Mesendoderm (in vitro differentiated cells): ENCODE measurements around the gene SNRNP70. TPM values are rescaled to one million over a fixed set of nuclear protein-coding genes. Genes with fewer than 3 reads are reported as not detected.

Experiments used
- DNase-seq: peaks from one replicate; pipeline ENCODE4 v3.0.0; 2013
- H2AK5ac ChIP-seq: 2 replicates; pipeline ENCODE4 v1.6.1; 2013; ENCODE audit warnings: low read length, inconsistent platforms
- H2BK120ac ChIP-seq: 2 replicates; pipeline ENCODE4 v1.6.1; 2013; ENCODE audit warnings: low read depth, mild to moderate bottlenecking, low read length, moderate library complexity, mixed read lengths
- H2BK15ac ChIP-seq: replicated peaks from 2 replicates; pipeline ENCODE4 v1.6.1; 2013; ENCODE audit warnings: low read depth, mild to moderate bottlenecking, moderate library complexity
- H2BK5ac ChIP-seq: 2 replicates; pipeline ENCODE4 v1.6.1; 2013; ENCODE audit warnings: low read length, inconsistent platforms
- H3K18ac ChIP-seq: 2 replicates; pipeline ENCODE4 v1.6.1; 2013; ENCODE audit warnings: mild to moderate bottlenecking, low read length, mixed read lengths
- H3K23ac ChIP-seq: one replicate; pipeline ENCODE4 v1.6.1; 2013; ENCODE audit warnings: low read length
- H3K27ac ChIP-seq: 2 replicates; pipeline ENCODE4 v1.5.1; 2013; ENCODE audit warnings: low read depth, mild to moderate bottlenecking, inconsistent platforms, low read length, moderate library complexity
- H3K27me3 ChIP-seq: 2 replicates; pipeline ENCODE4 v1.6.1; 2013; ENCODE audit warnings: low read length, control low read depth, mild to moderate bottlenecking, inconsistent platforms; ENCODE audit not compliant: insufficient read depth, poor library complexity
- H3K36me3 ChIP-seq: 2 replicates; pipeline ENCODE4 v1.6.1; 2013; ENCODE audit warnings: low read length, inconsistent platforms; ENCODE audit not compliant: control insufficient read depth, insufficient read depth
- H3K4ac ChIP-seq: one replicate; pipeline ENCODE4 v1.6.1; 2013; ENCODE audit warnings: low read depth, mild to moderate bottlenecking, low read length, moderate library complexity
- H3K4me1 ChIP-seq: 2 replicates; pipeline ENCODE4 v1.6.1; 2013; ENCODE audit warnings: low read depth, low read length, inconsistent platforms; ENCODE audit not compliant: control insufficient read depth
- H3K4me2 ChIP-seq: 2 replicates; pipeline ENCODE4 v1.6.1; 2013; ENCODE audit warnings: low read length
- H3K4me3 ChIP-seq: 2 replicates; pipeline ENCODE4 v1.5.1; 2013; ENCODE audit warnings: mild to moderate bottlenecking, low read length
- H3K56ac ChIP-seq: one replicate; pipeline ENCODE4 v1.6.1; 2013; ENCODE audit warnings: low read length
- H3K79me1 ChIP-seq: 2 replicates; pipeline ENCODE4 v1.6.1; 2013; ENCODE audit warnings: low read length, inconsistent platforms
- H3K79me2 ChIP-seq: 2 replicates; pipeline ENCODE4 v1.6.1; 2013; ENCODE audit warnings: mild to moderate bottlenecking, low read length; ENCODE audit not compliant: control insufficient read depth, insufficient read depth
- H3K9ac ChIP-seq: 2 replicates; pipeline ENCODE4 v1.6.1; 2013; ENCODE audit warnings: low read length, inconsistent platforms
- H4K5ac ChIP-seq: one replicate; pipeline ENCODE4 v1.6.1; 2013; ENCODE audit warnings: low read length
- H4K8ac ChIP-seq: one replicate; pipeline ENCODE4 v1.6.1; 2013; ENCODE audit warnings: low read depth, mild to moderate bottlenecking, control low read depth, low read length, moderate library complexity
- WGBS: extraction: QIAGEN DNeasy Blood & Tissue Kit; methylation state at CpG from one replicate; pipeline ENCODE4 v1.1.7; 2013; ENCODE audit warnings: low lambda C conversion rate, missing lambda C conversion rate; ENCODE audit not compliant: insufficient coverage; ENCODE audit errors: extremely low coverage; 5-methylcytosine and 5-hydroxymethylcytosine counted together
- small RNA-seq: library from polyadenylated mRNA; stranded (forward); fragments of <200 nt; extraction: miRNeasy Mini kit (QIAGEN cat#:217004); gene quantifications from one replicate; pipeline ENCODE3, GENCODE V24; 2013; ENCODE audit not compliant: insufficient read depth

Gene SNRNP70

GRCh38 chr19:49155005-49155819 is 70.0 kb downstream of the SNRNP70 start, which contains the start of gene HRC:
TSS of gene HRC (minus strand) at chr19:49155396. CDS start at chr19:49155237, 159 bp downstream.
- no peaks in the 10 kb centered on the region for H3K79me1 ChIP-seq
- H3K4me2 ChIP-seq, result peak within 1 kb of the TSS; percentile 20
- H3K4me3 ChIP-seq, result no peak within 1 kb of the TSS
- H4K5ac ChIP-seq, result no peak within 1 kb of the TSS
- H2AK5ac ChIP-seq, result no peak within 1 kb of the TSS
- peak within 1 kb of the TSS; percentile 42 for H3K9ac ChIP-seq
- H4K8ac ChIP-seq, result no peak within 1 kb of the TSS
- H3K27ac ChIP-seq, result no peak within 1 kb of the TSS
- peaks cover 10% of the 10 kb centered on the region for H3K4me1 ChIP-seq
- no peak within 1 kb of the TSS for H3K23ac ChIP-seq
- no peaks in the 10 kb centered on the region for H3K79me2 ChIP-seq
- H3K56ac ChIP-seq, result peak within 1 kb of the TSS; percentile 64
- no peak within 1 kb of the TSS for H2BK15ac ChIP-seq
- H3K4ac ChIP-seq, result no peak within 1 kb of the TSS
- no peaks in the 10 kb centered on the region for H3K27me3 ChIP-seq
- no peak within 1 kb of the TSS for H3K18ac ChIP-seq
- WGBS, result no CpG with 5 or more reads among the region's 19 CpGs
- no peak for DNase-seq
- H3K36me3 ChIP-seq, result no peaks in the 10 kb centered on the region
- no peak within 1 kb of the TSS for H2BK120ac ChIP-seq
- no peak within 1 kb of the TSS for H2BK5ac ChIP-seq

- no peak overlapping the region for H3K23ac ChIP-seq
- no peak overlapping the region for H3K4me3 ChIP-seq
- peak overlapping the region; percentile 20 for H3K4me2 ChIP-seq
- H4K5ac ChIP-seq, result no peak overlapping the region
- no peak overlapping the region for H3K27ac ChIP-seq
- H3K27me3 ChIP-seq, result no peaks in the 10 kb centered on the region
- H2BK15ac ChIP-seq, result no peak overlapping the region
- H4K8ac ChIP-seq, result no peak overlapping the region
- no peak overlapping the region for H3K4ac ChIP-seq
- no peak overlapping the region for H2BK120ac ChIP-seq
- H3K4me1 ChIP-seq, result peaks cover 10% of the 10 kb centered on the region
- DNase-seq, result peak; percentile 58
- H3K36me3 ChIP-seq, result no peaks in the 10 kb centered on the region
- no peaks in the 10 kb centered on the region for H3K79me1 ChIP-seq
- no peaks in the 10 kb centered on the region for H3K79me2 ChIP-seq
- peak overlapping the region; percentile 64 for H3K56ac ChIP-seq
- peak overlapping the region; percentile 42 for H3K9ac ChIP-seq
- H3K18ac ChIP-seq, result no peak overlapping the region
- H2BK5ac ChIP-seq, result no peak overlapping the region
- WGBS, result no CpG with 5 or more reads among the region's 4 CpGs
- no peak overlapping the region for H2AK5ac ChIP-seq
These were observed 70.6 kb downstream of the SNRNP70 start for GRCh38 chr19:49155820-49156346.

- no CpG with 5 or more reads among the region's 41 CpGs for WGBS
- peak within 1 kb of the TSS; percentile 70 for H3K4me2 ChIP-seq
- H3K4me3 ChIP-seq, result peak within 1 kb of the TSS; percentile 79
- H4K5ac ChIP-seq, result no peak within 1 kb of the TSS
- H3K56ac ChIP-seq, result peak within 1 kb of the TSS; percentile 96
- H3K79me2 ChIP-seq, result no peaks in the 10 kb centered on the region
- no peak within 1 kb of the TSS for H3K27ac ChIP-seq
- H2BK15ac ChIP-seq, result no peak within 1 kb of the TSS
- peak within 1 kb of the TSS; percentile 23 for H3K4ac ChIP-seq
- H2BK5ac ChIP-seq, result peak within 1 kb of the TSS; percentile 55
- no peak within 1 kb of the TSS for H4K8ac ChIP-seq
- H3K18ac ChIP-seq, result peak within 1 kb of the TSS; percentile 8
- H3K9ac ChIP-seq, result peak within 1 kb of the TSS; percentile 93
- H3K36me3 ChIP-seq, result no peaks in the 10 kb centered on the region
- peak within 1 kb of the TSS; percentile 66 for H3K23ac ChIP-seq
- peaks cover 10% of the 10 kb centered on the region for H3K4me1 ChIP-seq
- no peaks in the 10 kb centered on the region for H3K27me3 ChIP-seq
- H2BK120ac ChIP-seq, result no peak within 1 kb of the TSS
- H3K79me1 ChIP-seq, result no peaks in the 10 kb centered on the region
- H2AK5ac ChIP-seq, result no peak within 1 kb of the TSS
- DNase-seq, result peak; percentile 94
These were observed 72.4 kb downstream of the SNRNP70 start, which contains the start of gene TRPM4 for GRCh38 chr19:49157445-49158224. TSS of gene TRPM4 (plus strand) at chr19:49157792. CDS start at chr19:49157867, 75 bp downstream.

Small RNA genes within 50 kb of the gene (small RNA-seq; reads per million reads assigned to genes)
- not detected for gene RN7SL708P
